ENCODE results near the gene SLC13A3. TPM values are rescaled to one million over a fixed set of nuclear protein-coding genes. Genes with fewer than 3 reads are reported as not detected.

Gene SLC13A3
- total RNA-seq, 2 donors from 2014 or later, result 0.08 to 0.25 TPM

GRCh38 chr20:46630306-46630705 is 21.0 kb downstream of the SLC13A3 start:
- H3K4me3 ChIP-seq, result no peak overlapping the region
- H3K36me3 ChIP-seq, result no peaks in the 10 kb centered on the region
- H3K9me3 ChIP-seq, result no peaks in the 10 kb centered on the region
- H3K27me3 ChIP-seq, result no peaks in the 10 kb centered on the region
- TF ChIP-seq CTCF (IDR thresholded peaks at IDR 0.05), result no peak
- intact Hi-C loops (cut with DNase I), result no loop called here
- no peaks in the 10 kb centered on the region for H3K4me1 ChIP-seq
- H3K9ac ChIP-seq (ENCODE audit: low read depth in 2 of 2, low read length in 2 of 2), result no peak overlapping the region
- no peak overlapping the region for H3K27ac ChIP-seq
- DNase-seq, result no peak

GRCh38 chr20:46629341-46629740 is 21.9 kb downstream of the SLC13A3 start:
- no peak for TF ChIP-seq CTCF (IDR thresholded peaks at IDR 0.05)
- no peaks in the 10 kb centered on the region for H3K36me3 ChIP-seq
- no peak overlapping the region for H3K27ac ChIP-seq
- no peak overlapping the region for H3K4me3 ChIP-seq
- intact Hi-C loops (cut with DNase I), result no loop called here
- DNase-seq, result no peak
- no peaks in the 10 kb centered on the region for H3K9me3 ChIP-seq
- H3K9ac ChIP-seq (ENCODE audit: low read depth in 2 of 2, low read length in 2 of 2), result no peak overlapping the region
- no peaks in the 10 kb centered on the region for H3K27me3 ChIP-seq
- H3K4me1 ChIP-seq, result no peaks in the 10 kb centered on the region

- TF ChIP-seq CTCF (IDR thresholded peaks at IDR 0.05), result no peak
- no peak for DNase-seq
- H3K27me3 ChIP-seq, result no peaks in the 10 kb centered on the region
Observed at GRCh38 chr20:46627234-46627633, 24.0 kb downstream of the SLC13A3 start.

GRCh38 chr20:46626758-46627157 is 24.5 kb downstream of the SLC13A3 start:
- intact Hi-C loops (cut with DNase I), result no loop called here
- H3K9me3 ChIP-seq, result no peaks in the 10 kb centered on the region
- no peaks in the 10 kb centered on the region for H3K36me3 ChIP-seq
- H3K4me3 ChIP-seq, result no peak overlapping the region
- no peak overlapping the region for H3K27ac ChIP-seq
- H3K27me3 ChIP-seq, result no peaks in the 10 kb centered on the region
- TF ChIP-seq CTCF (IDR thresholded peaks at IDR 0.05), result no peak
- no peaks in the 10 kb centered on the region for H3K4me1 ChIP-seq
- H3K9ac ChIP-seq (ENCODE audit: low read depth in 2 of 2, low read length in 2 of 2), result no peak overlapping the region
- no peak for DNase-seq

More at GRCh38 chr20:46627234-46627633, 24.0 kb downstream of the SLC13A3 start:
- H3K4me1 ChIP-seq, result no peaks in the 10 kb centered on the region
- H3K9ac ChIP-seq (ENCODE audit: low read depth in 2 of 2, low read length in 2 of 2), result no peak overlapping the region
- no peak overlapping the region for H3K27ac ChIP-seq
- H3K36me3 ChIP-seq, result no peaks in the 10 kb centered on the region
- intact Hi-C loops (cut with DNase I), result no loop called here
- H3K4me3 ChIP-seq, result no peak overlapping the region
- H3K9me3 ChIP-seq, result no peaks in the 10 kb centered on the region

GRCh38 chr20:46625875-46626373 is 25.3 kb downstream of the SLC13A3 start:
- no peaks in the 10 kb centered on the region for H3K4me1 ChIP-seq
- H3K36me3 ChIP-seq, result no peaks in the 10 kb centered on the region
- no peaks in the 10 kb centered on the region for H3K27me3 ChIP-seq
- DNase-seq, result no peak
- TF ChIP-seq CTCF (IDR thresholded peaks at IDR 0.05), result no peak
- no peaks in the 10 kb centered on the region for H3K9me3 ChIP-seq
- H3K4me3 ChIP-seq, result no peak overlapping the region
- H3K27ac ChIP-seq, result no peak overlapping the region
- H3K9ac ChIP-seq (ENCODE audit: low read depth in 2 of 2, low read length in 2 of 2), result no peak overlapping the region
- intact Hi-C loops (cut with DNase I), result no loop called here

All from colonic mucosa (tissue), 4 donors.